Stimulated activated CD4-positive, alpha-beta T cell treated with anti-CD3 and anti-CD28 coated beads, Interleukin-12 subunit alpha, Interleukin-12 subunit beta, amount 100 ng/mL, for 4 hours (primary cell): ENCODE results near the gene PCDHB15.
"Not testable (repeated sequence)": the region's sequence is repeated elsewhere in the genome, so short reads cannot be mapped to it uniquely, and the experiment has no call there.

Experiments used
- DNase-seq: peaks from one replicate; pipeline ENCODE4 v3.0.0-alpha.2; 2020

PCDHB15 gene

GRCh38 chr5:141245250-141245717, at the start of gene PCDHB15:
Gene PCDHB15 (plus strand): TSS chr5:141245395. CDS start chr5:141245579, 184 bp downstream.
- DNase-seq = no peak

- no peak for DNase-seq
Measured at GRCh38 chr5:141196363-141196762, 48.8 kb upstream of the PCDHB15 start.

- DNase-seq = no peak
Measured at GRCh38 chr5:141199359-141200235, 45.6 kb upstream of the PCDHB15 start, which contains the start of gene PCDHB11. Gene PCDHB11 (plus strand): TSS chr5:141199627. CDS start chr5:141199775, 148 bp downstream.

GRCh38 chr5:141201126-141201525, 44.1 kb upstream of the PCDHB15 start:
- not testable (repeated sequence) for DNase-seq

- not testable (repeated sequence) for DNase-seq
Measured at GRCh38 chr5:141201646-141202045, 43.5 kb upstream of the PCDHB15 start.

- DNase-seq = no peak
Measured at GRCh38 chr5:141208478-141208877, 36.7 kb upstream of the PCDHB15 start, which contains the start of gene PCDHB12. Gene PCDHB12 (plus strand): TSS chr5:141208719. CDS start chr5:141208908, 189 bp downstream.

GRCh38 chr5:141210281-141210680, 34.9 kb upstream of the PCDHB15 start:
- not testable (repeated sequence) for DNase-seq

- DNase-seq = not testable (repeated sequence)
Measured at GRCh38 chr5:141210849-141211248, 34.3 kb upstream of the PCDHB15 start.

GRCh38 chr5:141213656-141214339, 31.4 kb upstream of the PCDHB15 start, which contains the start of gene PCDHB13:
Gene PCDHB13 (plus strand): TSS chr5:141213919. CDS start chr5:141214124, 205 bp downstream.
- peak; percentile 5 for DNase-seq

- not testable (repeated sequence) for DNase-seq
Measured at GRCh38 chr5:141214583-141214982, 30.6 kb upstream of the PCDHB15 start.

- not testable (repeated sequence) for DNase-seq
Measured at GRCh38 chr5:141215504-141215903, 29.7 kb upstream of the PCDHB15 start.

GRCh38 chr5:141216035-141216434, 29.2 kb upstream of the PCDHB15 start:
- not testable (repeated sequence) for DNase-seq

- DNase-seq = no peak
Measured at GRCh38 chr5:141223112-141223783, 21.9 kb upstream of the PCDHB15 start, which contains the start of gene PCDHB14. Gene PCDHB14 (plus strand): TSS chr5:141223343. CDS start chr5:141223506, 163 bp downstream.

- DNase-seq = not testable (repeated sequence)
Measured at GRCh38 chr5:141224844-141225243, 20.4 kb upstream of the PCDHB15 start.

- DNase-seq = not testable (repeated sequence)
Measured at GRCh38 chr5:141225421-141225820, 19.8 kb upstream of the PCDHB15 start.

- DNase-seq = no peak
Measured at GRCh38 chr5:141234109-141234667, 11.0 kb upstream of the PCDHB15 start.

GRCh38 chr5:141235922-141236321, 9.3 kb upstream of the PCDHB15 start:
- DNase-seq = not testable (repeated sequence)

- no peak for DNase-seq
Measured at GRCh38 chr5:141236516-141237313, 8.5 kb upstream of the PCDHB15 start.

GRCh38 chr5:141241496-141241895, 3.7 kb upstream of the PCDHB15 start:
- no peak for DNase-seq

- not testable (repeated sequence) for DNase-seq
Measured at GRCh38 chr5:141246971-141247370, 1.8 kb downstream of the PCDHB15 start.

GRCh38 chr5:141247434-141247833, 2.2 kb downstream of the PCDHB15 start:
- not testable (repeated sequence) for DNase-seq
